IPS-18a (cell line): ENCODE measurements around the gene MS4A8.
A peak's percentile ranks its signal among the peaks of the same experiment; 100 is the strongest.
"Not testable (repeated sequence)": the region's sequence is repeated elsewhere in the genome, so short reads cannot be mapped to it uniquely, and the experiment has no call there.

Source experiments
- H3K27ac ChIP-seq: one replicate; pipeline ENCODE4 v1.5.1; 2013; ENCODE audit warnings: low read length
- H3K27me3 ChIP-seq: one replicate; pipeline ENCODE4 v1.6.1; 2013; ENCODE audit warnings: mild to moderate bottlenecking, low read length; ENCODE audit not compliant: control insufficient read depth, insufficient read depth
- H3K36me3 ChIP-seq: one replicate; pipeline ENCODE4 v1.6.1; 2013; ENCODE audit warnings: low read depth, low read length; ENCODE audit not compliant: control insufficient read depth
- H3K4me1 ChIP-seq: one replicate; pipeline ENCODE4 v1.6.1; 2013; ENCODE audit warnings: low read depth, low read length; ENCODE audit not compliant: control insufficient read depth
- H3K4me3 ChIP-seq: one replicate; pipeline ENCODE4 v1.5.1; 2013; ENCODE audit warnings: low read length
- H3K9ac ChIP-seq: one replicate; pipeline ENCODE4 v1.6.1; 2013; ENCODE audit warnings: mild to moderate bottlenecking, low read length, moderate library complexity
- H3K9me3 ChIP-seq: one replicate; pipeline ENCODE4 v1.6.1; 2013; ENCODE audit warnings: low read depth, low read length; ENCODE audit not compliant: control insufficient read depth

MS4A8 gene, protein sequence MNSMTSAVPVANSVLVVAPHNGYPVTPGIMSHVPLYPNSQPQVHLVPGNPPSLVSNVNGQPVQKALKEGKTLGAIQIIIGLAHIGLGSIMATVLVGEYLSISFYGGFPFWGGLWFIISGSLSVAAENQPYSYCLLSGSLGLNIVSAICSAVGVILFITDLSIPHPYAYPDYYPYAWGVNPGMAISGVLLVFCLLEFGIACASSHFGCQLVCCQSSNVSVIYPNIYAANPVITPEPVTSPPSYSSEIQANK

DNA sequence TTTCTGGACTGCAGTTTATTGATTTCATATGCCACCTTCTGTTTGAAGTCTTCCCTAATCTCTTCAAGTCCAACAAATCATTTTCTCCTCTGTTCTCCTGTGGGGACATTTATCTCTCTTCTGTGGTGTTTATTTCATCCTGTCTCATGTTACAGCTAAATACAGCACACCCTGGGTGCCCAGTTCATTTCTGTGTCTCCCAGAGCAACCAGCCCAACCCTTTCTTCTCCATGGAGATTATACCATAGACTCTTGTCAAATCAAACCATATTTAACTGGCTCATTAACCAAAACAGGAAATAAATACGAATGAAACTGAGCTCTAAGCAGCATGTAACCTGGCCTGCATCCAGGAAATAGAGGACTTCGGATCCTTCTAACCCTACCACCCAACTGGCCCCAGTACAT, at the start of gene MS4A8:
MS4A8 (plus strand) TSS at position 329 of the 408 bp plus-strand sequence. CDS start 1,249 bp downstream, outside the sequence.
- Histone ChIP-seq H3K36me3 (no peaks in the 10 kb centered on the region), H3K27me3 (no peaks in the 10 kb centered on the region), H3K9ac (no peak within 1 kb of the TSS), H3K27ac (no peak within 1 kb of the TSS), H3K9me3 (no peaks in the 10 kb centered on the region), H3K4me1 (no peaks in the 10 kb centered on the region), H3K4me3 (no peak within 1 kb of the TSS)

DNA sequence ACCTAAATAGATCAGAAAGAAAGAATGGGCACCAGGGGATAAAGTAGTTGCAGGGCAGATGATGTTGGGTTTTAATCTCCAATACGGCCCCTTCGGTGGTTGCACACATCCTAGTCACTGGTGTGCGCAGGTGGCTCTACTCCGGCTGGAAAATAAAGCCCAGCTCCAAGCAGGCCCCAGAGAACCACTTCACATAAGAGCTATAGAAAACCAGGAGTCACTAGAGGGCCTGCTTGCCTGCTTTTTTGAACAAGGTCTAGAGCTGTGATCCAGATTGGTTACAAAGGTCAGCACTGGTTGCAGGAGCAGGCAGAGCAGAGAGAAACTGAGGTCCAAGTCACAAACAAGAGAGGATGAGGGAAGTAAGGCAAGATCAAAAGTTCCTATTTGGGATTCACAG, 41.5 kb upstream of the MS4A8 start:
- no peak overlapping the region for H3K27ac ChIP-seq
- no peak overlapping the region for H3K4me3 ChIP-seq
- no peaks in the 10 kb centered on the region for H3K9me3 ChIP-seq
- H3K27me3 ChIP-seq = no peaks in the 10 kb centered on the region
- H3K36me3 ChIP-seq = no peaks in the 10 kb centered on the region
- H3K4me1 ChIP-seq = no peaks in the 10 kb centered on the region
- H3K9ac ChIP-seq = no peak overlapping the region

DNA sequence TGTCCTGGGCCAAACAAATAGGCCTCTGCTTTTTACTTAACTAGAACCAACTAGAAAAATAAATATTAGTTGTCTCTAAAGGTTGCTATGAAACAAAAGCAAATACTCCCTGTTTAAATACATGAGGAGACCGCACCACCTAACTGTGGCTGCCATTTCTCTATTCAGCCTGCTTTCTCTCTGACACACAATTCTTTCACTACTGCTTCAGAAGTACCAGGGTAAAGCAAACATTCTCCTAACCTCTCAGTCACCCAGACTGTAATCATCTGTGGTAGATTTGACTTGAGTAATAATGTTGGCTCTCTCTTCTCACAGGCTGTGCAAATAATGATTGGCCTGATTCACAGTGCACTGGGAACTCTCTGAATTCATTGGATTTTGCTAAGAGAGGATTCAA, 41.0 kb upstream of the MS4A8 start:
- no peaks in the 10 kb centered on the region for H3K27me3 ChIP-seq
- no peaks in the 10 kb centered on the region for H3K9me3 ChIP-seq

DNA sequence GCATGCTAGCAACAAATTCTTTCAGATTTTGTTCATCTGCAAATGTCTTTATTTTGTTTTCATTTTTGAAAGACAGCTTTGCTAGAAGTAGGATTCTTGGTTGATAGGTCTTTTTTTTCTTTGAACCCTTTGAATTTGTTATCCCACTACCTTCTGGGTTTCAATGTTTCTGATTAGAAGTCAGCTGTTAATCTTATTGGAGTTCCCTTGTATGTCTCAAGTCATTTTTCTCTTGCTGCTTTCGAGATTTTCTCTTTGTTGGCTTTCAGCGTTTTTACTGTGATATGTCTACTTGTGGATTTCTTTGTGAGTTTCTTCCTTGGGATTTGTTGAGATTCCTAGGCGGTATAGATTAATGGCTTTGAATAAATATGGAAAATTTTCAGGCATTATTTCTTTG, 27.2 kb upstream of the MS4A8 start:
- Histone ChIP-seq H3K9ac (no peak overlapping the region), H3K27ac (no peak overlapping the region), H3K4me1 (no peaks in the 10 kb centered on the region), H3K9me3 (peaks cover 23% of the 10 kb centered on the region), H3K4me3 (no peak overlapping the region), H3K27me3 (no peaks in the 10 kb centered on the region), H3K36me3 (no peaks in the 10 kb centered on the region)

More for the DNA sequence above, 41.0 kb upstream of the MS4A8 start:
- H3K4me3 ChIP-seq = no peak overlapping the region
- no peak overlapping the region for H3K9ac ChIP-seq
- H3K36me3 ChIP-seq = no peaks in the 10 kb centered on the region
- no peaks in the 10 kb centered on the region for H3K4me1 ChIP-seq
- no peak overlapping the region for H3K27ac ChIP-seq

DNA sequence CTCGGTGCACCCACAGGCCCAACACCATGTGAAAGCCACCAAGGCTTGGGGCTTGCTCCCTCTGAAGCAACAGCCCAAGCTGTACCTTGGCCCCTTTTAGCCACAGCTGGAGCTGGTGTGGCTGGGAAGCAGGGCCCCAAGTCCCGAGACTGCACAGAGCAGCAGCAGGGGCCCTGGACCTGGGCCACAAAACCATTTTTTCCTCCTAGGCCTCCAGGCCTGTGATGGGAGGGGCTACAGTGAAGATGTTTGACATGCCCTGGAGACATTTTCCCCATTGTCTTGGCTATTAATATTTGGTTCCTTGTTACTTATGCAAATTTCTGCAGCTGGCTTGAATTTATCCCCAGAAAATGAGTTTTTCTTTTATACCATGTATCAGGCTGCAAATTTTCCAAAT, 21.2 kb upstream of the MS4A8 start:
- not testable (repeated sequence) for H3K27ac ChIP-seq, H3K4me3 ChIP-seq, H3K36me3 ChIP-seq, H3K4me1 ChIP-seq, H3K27me3 ChIP-seq, H3K9ac ChIP-seq
- H3K9me3 ChIP-seq = peaks cover 33% of the 10 kb centered on the region

DNA sequence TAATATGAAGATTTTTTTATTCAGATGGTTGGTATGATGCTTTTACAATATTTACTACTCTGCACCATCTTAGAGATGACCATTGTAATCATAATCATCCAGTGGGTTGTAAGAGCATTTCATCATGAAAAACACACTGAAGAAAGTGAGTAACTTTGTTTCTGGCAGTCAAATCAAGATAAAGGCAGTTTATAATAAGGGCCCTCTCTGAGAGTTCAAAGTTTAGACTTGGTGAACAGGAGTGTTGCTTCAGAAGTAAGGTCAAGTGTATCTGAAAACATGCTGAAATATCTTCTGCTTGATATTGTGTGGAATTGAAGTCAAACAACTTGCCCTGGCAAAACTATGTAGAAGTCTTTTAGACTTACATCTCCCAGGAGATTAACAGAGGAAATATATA, 19.5 kb upstream of the MS4A8 start:
- Histone ChIP-seq H3K27ac (no peak overlapping the region), H3K27me3 (no peaks in the 10 kb centered on the region), H3K4me1 (no peaks in the 10 kb centered on the region), H3K9me3 (peaks cover 26% of the 10 kb centered on the region), H3K4me3 (no peak overlapping the region), H3K9ac (no peak overlapping the region), H3K36me3 (no peaks in the 10 kb centered on the region)

DNA sequence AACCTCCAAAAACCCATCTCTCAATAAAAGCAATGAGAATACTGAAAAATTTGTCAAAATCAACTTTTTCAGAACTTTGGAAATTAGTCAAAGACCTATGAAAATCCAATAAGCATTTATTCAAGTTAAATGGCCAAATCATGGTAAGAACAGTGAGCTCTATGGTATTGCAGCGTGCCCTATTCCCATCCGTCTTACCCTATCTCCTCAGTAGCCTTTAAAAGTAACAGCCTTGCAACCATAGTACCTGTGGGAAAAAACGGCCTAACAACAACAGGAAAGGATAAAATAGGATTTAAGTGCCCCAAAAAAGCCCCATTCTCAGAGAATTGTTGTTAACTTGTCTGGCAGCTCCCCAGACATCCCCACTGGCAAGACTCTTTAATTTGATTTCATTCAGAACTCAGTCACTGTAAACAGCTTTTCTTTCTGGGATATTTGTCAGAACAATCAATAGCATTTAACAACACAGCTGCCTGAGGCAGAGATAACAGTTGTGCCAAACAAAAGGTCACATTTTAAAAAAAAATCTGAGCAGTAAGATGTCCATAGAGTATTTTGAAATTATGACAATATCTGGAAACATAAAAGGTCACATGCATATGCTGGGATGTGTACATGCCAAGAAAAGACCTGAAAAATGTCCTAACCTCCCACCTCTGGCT, 18.8 kb upstream of the MS4A8 start:
- Histone ChIP-seq H3K36me3 (no peaks in the 10 kb centered on the region), H3K27me3 (no peaks in the 10 kb centered on the region), H3K4me3 (no peak overlapping the region), H3K27ac (no peak overlapping the region), H3K9me3 (peaks cover 26% of the 10 kb centered on the region), H3K9ac (no peak overlapping the region), H3K4me1 (no peaks in the 10 kb centered on the region)

DNA sequence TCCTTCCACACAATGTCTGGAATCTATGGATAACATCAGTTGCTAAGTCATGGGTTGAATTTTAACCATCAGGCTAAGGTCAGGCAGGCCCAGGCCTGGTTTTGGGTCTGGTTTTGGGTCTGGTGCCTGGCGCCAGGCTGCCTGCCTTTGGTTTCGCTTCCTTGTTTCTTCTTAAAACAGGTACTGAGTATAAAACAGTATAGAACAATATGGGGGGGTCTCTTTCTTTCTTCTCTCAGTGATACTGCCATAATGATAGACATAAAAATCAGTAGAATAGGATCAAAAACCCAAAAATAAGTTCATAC, 14.9 kb upstream of the MS4A8 start:
- not testable (repeated sequence) for H3K4me1 ChIP-seq, H3K9me3 ChIP-seq, H3K27me3 ChIP-seq, H3K4me3 ChIP-seq, H3K9ac ChIP-seq, H3K27ac ChIP-seq, H3K36me3 ChIP-seq

DNA sequence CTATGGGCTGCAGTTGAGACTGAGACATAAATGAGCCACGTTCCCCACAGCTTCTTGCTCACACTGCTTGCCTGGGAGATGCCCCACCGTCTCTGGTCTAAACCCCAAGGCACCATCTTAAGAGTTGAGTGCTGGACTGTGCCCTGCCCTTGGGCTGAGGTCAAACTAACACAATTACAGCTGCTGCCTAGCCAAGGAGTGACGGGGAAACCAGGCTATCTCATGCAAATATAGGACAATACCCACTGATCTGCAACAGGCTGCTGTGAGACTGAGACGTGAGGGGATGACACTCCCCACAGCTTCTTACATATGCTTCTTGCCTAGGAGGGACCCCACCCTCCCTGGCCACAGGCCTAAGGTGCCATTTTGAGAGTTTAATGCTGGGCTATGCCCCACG, 7.8 kb upstream of the MS4A8 start:
- H3K9me3 ChIP-seq = no peaks in the 10 kb centered on the region
- no peak overlapping the region for H3K9ac ChIP-seq
- H3K27me3 ChIP-seq = no peaks in the 10 kb centered on the region
- no peaks in the 10 kb centered on the region for H3K36me3 ChIP-seq
- no peak overlapping the region for H3K4me3 ChIP-seq
- no peaks in the 10 kb centered on the region for H3K4me1 ChIP-seq
- no peak overlapping the region for H3K27ac ChIP-seq

DNA sequence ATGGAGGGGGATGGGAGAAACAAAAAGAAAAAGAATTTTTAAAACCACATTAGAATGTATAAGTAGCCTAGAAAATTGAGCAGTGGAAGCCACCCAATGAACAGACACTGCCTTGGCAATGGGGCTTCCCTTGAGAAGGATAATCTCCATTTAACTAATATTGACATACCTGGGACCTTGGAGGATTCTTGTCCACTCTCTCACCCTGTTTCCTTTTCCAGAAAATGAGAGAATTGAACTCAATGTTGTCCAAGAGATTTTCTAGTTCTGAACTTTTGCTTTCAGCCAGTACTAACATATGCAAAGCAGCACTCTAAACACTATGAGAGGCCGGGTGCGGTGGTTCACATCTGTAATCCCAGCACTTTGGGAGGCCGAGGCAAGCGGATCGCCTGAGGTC, 524 bp downstream of the MS4A8 start:
- Histone ChIP-seq H3K4me1 (no peaks in the 10 kb centered on the region), H3K9me3 (no peaks in the 10 kb centered on the region), H3K36me3 (no peaks in the 10 kb centered on the region), H3K27me3 (no peaks in the 10 kb centered on the region), H3K27ac (no peak overlapping the region), H3K4me3 (no peak overlapping the region), H3K9ac (no peak overlapping the region)

DNA sequence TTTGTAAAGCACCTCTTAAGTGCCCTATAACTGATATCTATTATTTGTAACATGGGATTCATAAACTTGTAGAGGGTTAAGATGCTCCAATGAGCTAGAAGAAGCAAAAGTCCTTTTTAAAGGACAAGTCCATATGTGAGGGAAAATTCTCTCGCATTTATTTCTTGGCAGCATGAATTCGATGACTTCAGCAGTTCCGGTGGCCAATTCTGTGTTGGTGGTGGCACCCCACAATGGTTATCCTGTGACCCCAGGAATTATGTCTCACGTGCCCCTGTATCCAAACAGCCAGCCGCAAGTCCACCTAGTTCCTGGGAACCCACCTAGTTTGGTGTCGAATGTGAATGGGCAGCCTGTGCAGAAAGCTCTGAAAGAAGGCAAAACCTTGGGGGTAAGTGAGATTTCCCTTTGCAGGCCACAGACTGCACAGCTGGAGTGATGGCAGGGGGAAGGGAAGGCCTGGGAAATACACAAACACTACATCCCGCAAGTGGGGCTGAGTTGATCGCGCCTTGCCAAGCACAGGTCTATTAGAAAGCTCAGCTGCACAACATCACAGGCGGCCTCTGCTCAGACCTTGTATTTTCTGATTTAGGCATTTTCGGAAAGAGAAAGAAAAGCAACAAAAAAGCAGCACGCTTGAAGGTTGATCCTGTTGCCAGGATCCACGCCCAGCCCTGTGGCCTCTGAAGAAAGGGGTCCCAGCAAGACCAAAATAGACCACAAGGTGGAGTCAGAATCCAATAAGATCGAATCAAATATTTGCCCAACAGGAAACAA, 1.5 kb downstream of the MS4A8 start:
- Histone ChIP-seq H3K27ac (no peak overlapping the region), H3K27me3 (no peaks in the 10 kb centered on the region), H3K36me3 (no peaks in the 10 kb centered on the region), H3K9me3 (no peaks in the 10 kb centered on the region), H3K4me1 (no peaks in the 10 kb centered on the region), H3K9ac (peak overlapping the region; percentile 15), H3K4me3 (no peak overlapping the region)

DNA sequence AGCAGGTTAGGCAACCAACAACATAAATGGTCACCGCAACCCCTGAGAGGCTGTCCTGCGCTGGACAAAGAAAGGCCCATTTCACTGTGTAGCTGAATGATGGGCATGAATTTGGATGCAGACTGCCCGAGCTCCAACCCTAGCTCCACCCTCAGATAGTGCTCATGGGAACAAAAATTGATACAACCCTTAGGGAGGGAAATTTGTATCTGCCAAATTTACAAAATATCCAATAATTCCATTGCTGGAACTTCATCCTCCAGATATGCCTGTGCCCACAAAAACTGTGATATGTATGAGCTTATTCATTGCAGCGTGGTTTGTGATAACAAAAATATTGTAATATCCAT, 2.0 kb downstream of the MS4A8 start:
- Histone ChIP-seq H3K36me3 (no peaks in the 10 kb centered on the region), H3K9me3 (no peaks in the 10 kb centered on the region), H3K4me3 (no peak overlapping the region), H3K27me3 (no peaks in the 10 kb centered on the region), H3K4me1 (no peaks in the 10 kb centered on the region), H3K9ac (no peak overlapping the region), H3K27ac (no peak overlapping the region)
